22Rv1 (cell line): ENCODE results near the gene TTC31.

ENCODE experiments used
- H3K27ac ChIP-seq: fragments of 450-650 bp; 2 replicates; pipeline ENCODE4 v1.5.1; 2017
- CTCF ChIP-seq: fragments of 450-650 bp; IDR thresholded peaks from 2 replicates; pipeline ENCODE4 v1.5.1; 2017; ENCODE audit warnings: mild to moderate bottlenecking
- ZFX ChIP-seq: fragments of 450-650 bp; IDR thresholded peaks from 2 replicates; pipeline ENCODE4 v1.6.1; 2017; ENCODE audit warnings: antibody characterized with exemption, borderline replicate concordance

The TTC31 gene

GRCh38 chr2:74448771-74449170 lies 34.1 kb upstream of the TTC31 start:
- no peak overlapping the region for H3K27ac ChIP-seq
- no peak for TF ChIP-seq CTCF

GRCh38 chr2:74450570-74451190 lies 32.2 kb upstream of the TTC31 start:
- H3K27ac ChIP-seq = no peak overlapping the region
- no peak for TF ChIP-seq ZFX
- no peak for TF ChIP-seq CTCF

- TF ChIP-seq ZFX (no peak), CTCF (no peak)
- peak within 1 kb of the TSS; percentile 98 for H3K27ac ChIP-seq
Measured at GRCh38 chr2:74454654-74455511, 28.0 kb upstream of the TTC31 start, which contains the start of gene INO80B. INO80B (plus strand) TSS chr2:74455087; CDS start chr2:74455117, 30 bp downstream.

GRCh38 chr2:74457129-74457548 lies 25.7 kb upstream of the TTC31 start:
- TF ChIP-seq ZFX (no peak), CTCF (0 out of 2 replicates have a peak, but pooled peaks have one; percentile 8)
- peak overlapping the region; percentile 98 for H3K27ac ChIP-seq

GRCh38 chr2:74457549-74458131 lies 25.2 kb upstream of the TTC31 start:
- TF ChIP-seq ZFX (no peak), CTCF (0 out of 2 replicates have a peak, but pooled peaks have one; percentile 1)
- peak overlapping the region; percentile 98 for H3K27ac ChIP-seq

GRCh38 chr2:74458132-74458937 lies 24.5 kb upstream of the TTC31 start, which contains the start of gene WBP1:
WBP1 (plus strand) TSS chr2:74458438; CDS start chr2:74458603, 165 bp downstream.
- H3K27ac ChIP-seq = peak within 1 kb of the TSS; percentile 98
- no peak for TF ChIP-seq CTCF
- no peak for TF ChIP-seq ZFX
